Erythroblast (primary cell): Measurements from ENCODE around the gene GPC3.

ENCODE experiments used
- GATA1 ChIP-seq: IDR thresholded peaks from 2 replicates; pipeline ENCODE4 v1.6.1; 2011; ENCODE audit warnings: low read depth, mild to moderate bottlenecking, control low read depth, low read length, moderate library complexity
- POLR2A ChIP-seq: IDR thresholded peaks from 2 replicates; pipeline ENCODE4 v1.6.1; 2011; ENCODE audit warnings: mild to moderate bottlenecking, low read length

DNA sequence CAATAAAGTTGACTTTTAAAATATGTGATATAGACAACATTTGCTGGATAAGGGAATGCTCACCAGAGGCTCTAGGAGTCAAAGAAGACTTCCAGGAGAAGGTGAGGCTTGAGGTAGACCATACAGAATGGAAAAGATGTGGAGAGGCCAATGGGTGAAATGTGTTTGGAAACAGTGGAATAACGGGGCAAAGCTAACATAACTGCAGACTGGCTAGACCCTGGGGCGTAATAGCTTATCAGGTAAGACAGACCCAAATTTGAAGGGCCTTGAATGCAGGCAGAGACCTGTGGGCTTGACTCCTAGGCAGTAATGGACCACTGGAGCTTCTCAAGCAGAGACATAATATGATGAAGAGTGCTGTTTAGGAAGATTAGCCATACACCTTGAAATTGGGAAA lies 25.4 kb downstream of the GPC3 start:
- TF ChIP-seq POLR2A (no peak), GATA1 (no peak)
